Karpas-422 (cell line): ENCODE results near the gene VSIG10L2. TPM values are rescaled to one million over a fixed set of nuclear protein-coding genes. Genes with fewer than 3 reads are reported as not detected.

Experiments
- DNase-seq: peaks from one replicate; pipeline ENCODE4 v3.0.0-alpha.2; 2015
- H2AFZ ChIP-seq: fragments of 200-600 bp; sonication (generic); 2 replicates; pipeline ENCODE4 v1.6.1; 2014; ENCODE audit warnings: antibody characterized with exemption, low read length, mixed read lengths
- H3K27ac ChIP-seq: fragments of 200-600 bp; sonication (generic); 2 replicates; pipeline ENCODE4 v1.5.1; 2014; ENCODE audit warnings: mild to moderate bottlenecking, low read length, moderate library complexity
- H3K27me3 ChIP-seq: fragments of 200-600 bp; sonication (generic); 2 replicates; pipeline ENCODE4 v1.6.1; 2014; ENCODE audit warnings: low read length, mixed read lengths
- H3K36me3 ChIP-seq: fragments of 200-600 bp; sonication (generic); 2 replicates; pipeline ENCODE4 v1.6.1; 2014; ENCODE audit warnings: low read length, mixed read lengths; ENCODE audit not compliant: insufficient read depth
- H3K4me1 ChIP-seq: fragments of 200-600 bp; sonication (generic); 2 replicates; pipeline ENCODE4 v1.6.1; 2014; ENCODE audit warnings: mild to moderate bottlenecking, low read length, mixed read lengths
- H3K4me2 ChIP-seq: fragments of 200-600 bp; sonication (generic); 2 replicates; pipeline ENCODE4 v1.6.1; 2014; ENCODE audit warnings: low read length, low read depth, mild to moderate bottlenecking; ENCODE audit not compliant: poor library complexity, severe bottlenecking
- H3K4me3 ChIP-seq: fragments of 200-600 bp; sonication (generic); 2 replicates; pipeline ENCODE4 v1.5.1; 2014; ENCODE audit warnings: mild to moderate bottlenecking, antibody characterized with exemption, low read length, mixed read lengths
- H3K79me2 ChIP-seq: fragments of 200-600 bp; sonication (generic); 2 replicates; pipeline ENCODE4 v1.6.1; 2014; ENCODE audit warnings: mild to moderate bottlenecking, low read length, mixed read lengths
- H3K9ac ChIP-seq: fragments of 200-600 bp; sonication (generic); 2 replicates; pipeline ENCODE4 v1.6.0; 2014; ENCODE audit warnings: low read length
- H3K9me2 ChIP-seq: fragments of 200-600 bp; sonication (generic), shearing (Covaris generic); replicated peaks from 2 replicates; pipeline ENCODE4 v1.6.0; 2014; ENCODE audit warnings: mild to moderate bottlenecking, low read length, moderate library complexity; ENCODE audit not compliant: insufficient read depth
- H3K9me3 ChIP-seq: fragments of 300-700, 200-600 bp; sonication (generic); 2 replicates; pipeline ENCODE4 v1.6.1; 2014; ENCODE audit warnings: low read length, mixed read lengths
- H4K20me1 ChIP-seq: fragments of 200-600 bp; sonication (generic); 2 replicates; pipeline ENCODE4 v1.6.1; 2014; ENCODE audit warnings: mild to moderate bottlenecking, antibody characterized with exemption, low read length, low read depth; ENCODE audit not compliant: insufficient read depth
- total RNA-seq: library from RNA; depleted of rRNA; stranded (reverse); fragments of >200 nt; shearing (Covaris generic); gene quantifications from 2 replicates; pipeline ENCODE4 v1.2.3, GENCODE V29; 2014; ENCODE audit warnings: low replicate concordance

Gene VSIG10L2
- total RNA-seq, 1 experiment from 2014 or later, result not detected

GRCh38 chr11:125987066-125987641, 41.3 kb downstream of the VSIG10L2 start:
- H3K79me2 ChIP-seq, result no peaks in the 10 kb centered on the region
- H3K9ac ChIP-seq, result no peak overlapping the region
- H3K36me3 ChIP-seq, result no peaks in the 10 kb centered on the region
- H4K20me1 ChIP-seq, result no peaks in the 10 kb centered on the region
- no peaks in the 10 kb centered on the region for H3K9me2 ChIP-seq
- H3K27me3 ChIP-seq, result no peaks in the 10 kb centered on the region
- DNase-seq, result no peak
- H3K4me3 ChIP-seq, result no peak overlapping the region
- no peak overlapping the region for H3K27ac ChIP-seq
- no peak overlapping the region for H2AFZ ChIP-seq
- H3K4me2 ChIP-seq, result no peak overlapping the region
- no peaks in the 10 kb centered on the region for H3K9me3 ChIP-seq
- no peaks in the 10 kb centered on the region for H3K4me1 ChIP-seq

GRCh38 chr11:125990244-125990643, 44.4 kb downstream of the VSIG10L2 start:
- H3K36me3 ChIP-seq, result no peaks in the 10 kb centered on the region
- no peak for DNase-seq
- H3K9ac ChIP-seq, result no peak overlapping the region
- H3K9me3 ChIP-seq, result no peaks in the 10 kb centered on the region
- H4K20me1 ChIP-seq, result no peaks in the 10 kb centered on the region
- H3K79me2 ChIP-seq, result no peaks in the 10 kb centered on the region
- H3K9me2 ChIP-seq, result no peaks in the 10 kb centered on the region
- H3K27ac ChIP-seq, result no peak overlapping the region
- peaks cover 7% of the 10 kb centered on the region for H3K4me1 ChIP-seq
- H2AFZ ChIP-seq, result no peak overlapping the region
- no peak overlapping the region for H3K4me3 ChIP-seq
- H3K4me2 ChIP-seq, result no peak overlapping the region
- no peaks in the 10 kb centered on the region for H3K27me3 ChIP-seq

GRCh38 chr11:125992893-125993292, 47.0 kb downstream of the VSIG10L2 start:
- Histone ChIP-seq H3K9me3 (no peaks in the 10 kb centered on the region), H2AFZ (no peak overlapping the region), H3K27me3 (no peaks in the 10 kb centered on the region), H3K27ac (no peak overlapping the region), H3K9ac (no peak overlapping the region), H3K4me1 (peaks cover 7% of the 10 kb centered on the region), H3K79me2 (no peaks in the 10 kb centered on the region), H3K36me3 (no peaks in the 10 kb centered on the region), H3K4me3 (no peak overlapping the region), H3K9me2 (no peaks in the 10 kb centered on the region), H3K4me2 (no peak overlapping the region), H4K20me1 (no peaks in the 10 kb centered on the region)
- DNase-seq, result no peak

- Histone ChIP-seq H3K9ac (no peak overlapping the region), H3K4me3 (no peak overlapping the region), H2AFZ (no peak overlapping the region), H3K9me3 (no peaks in the 10 kb centered on the region), H3K27ac (no peak overlapping the region), H3K36me3 (no peaks in the 10 kb centered on the region), H4K20me1 (no peaks in the 10 kb centered on the region), H3K4me2 (no peak overlapping the region), H3K9me2 (no peaks in the 10 kb centered on the region), H3K79me2 (no peaks in the 10 kb centered on the region), H3K4me1 (peaks cover 7% of the 10 kb centered on the region), H3K27me3 (no peaks in the 10 kb centered on the region)
- no peak for DNase-seq
Observed at GRCh38 chr11:125994509-125994908, 48.7 kb downstream of the VSIG10L2 start.

GRCh38 chr11:125995313-125995712, 49.5 kb downstream of the VSIG10L2 start:
- Histone ChIP-seq H4K20me1 (no peaks in the 10 kb centered on the region), H3K4me3 (no peak overlapping the region), H2AFZ (no peak overlapping the region), H3K27me3 (no peaks in the 10 kb centered on the region), H3K36me3 (no peaks in the 10 kb centered on the region), H3K4me1 (peaks cover 7% of the 10 kb centered on the region), H3K9ac (no peak overlapping the region), H3K27ac (no peak overlapping the region), H3K79me2 (no peaks in the 10 kb centered on the region), H3K9me3 (no peaks in the 10 kb centered on the region), H3K4me2 (no peak overlapping the region), H3K9me2 (no peaks in the 10 kb centered on the region)
- DNase-seq, result no peak

GRCh38 chr11:125998267-125998666, 52.4 kb downstream of the VSIG10L2 start:
- H4K20me1 ChIP-seq, result no peaks in the 10 kb centered on the region
- no peak overlapping the region for H3K4me3 ChIP-seq
- peaks cover 5% of the 10 kb centered on the region for H3K4me1 ChIP-seq
- no peaks in the 10 kb centered on the region for H3K9me2 ChIP-seq
- no peaks in the 10 kb centered on the region for H3K27me3 ChIP-seq
- no peak overlapping the region for H3K4me2 ChIP-seq
- H3K79me2 ChIP-seq, result no peaks in the 10 kb centered on the region
- no peaks in the 10 kb centered on the region for H3K9me3 ChIP-seq
- H3K36me3 ChIP-seq, result no peaks in the 10 kb centered on the region
- DNase-seq, result no peak
- no peak overlapping the region for H3K27ac ChIP-seq
- H2AFZ ChIP-seq, result no peak overlapping the region
- H3K9ac ChIP-seq, result no peak overlapping the region

- H4K20me1 ChIP-seq, result no peaks in the 10 kb centered on the region
- H3K4me1 ChIP-seq, result no peaks in the 10 kb centered on the region
- no peaks in the 10 kb centered on the region for H3K9me2 ChIP-seq
- H3K4me2 ChIP-seq, result no peak overlapping the region
- no peaks in the 10 kb centered on the region for H3K9me3 ChIP-seq
- H3K27me3 ChIP-seq, result no peaks in the 10 kb centered on the region
- DNase-seq, result no peak
- H3K36me3 ChIP-seq, result no peaks in the 10 kb centered on the region
- H3K79me2 ChIP-seq, result no peaks in the 10 kb centered on the region
- no peak overlapping the region for H2AFZ ChIP-seq
- H3K27ac ChIP-seq, result no peak overlapping the region
- no peak overlapping the region for H3K9ac ChIP-seq
- no peak overlapping the region for H3K4me3 ChIP-seq
Observed at GRCh38 chr11:125999234-125999880, 53.5 kb downstream of the VSIG10L2 start.

- DNase-seq, result no peak
- Histone ChIP-seq H3K36me3 (no peaks in the 10 kb centered on the region), H3K9me3 (no peaks in the 10 kb centered on the region), H3K9ac (no peak overlapping the region), H3K27ac (no peak overlapping the region), H3K4me1 (no peaks in the 10 kb centered on the region), H3K9me2 (no peaks in the 10 kb centered on the region), H3K4me2 (no peak overlapping the region), H3K4me3 (no peak overlapping the region), H4K20me1 (no peaks in the 10 kb centered on the region), H3K27me3 (no peaks in the 10 kb centered on the region), H2AFZ (no peak overlapping the region), H3K79me2 (no peaks in the 10 kb centered on the region)
Observed at GRCh38 chr11:126002181-126002580, 56.3 kb downstream of the VSIG10L2 start.
